Mesothelial cell of epicardium (in vitro differentiated cells): Measurements from ENCODE around the gene ZIC2. TPM values are rescaled to one million over a fixed set of nuclear protein-coding genes. Genes with fewer than 3 reads are reported as not detected.

Source experiments
- DNase-seq, 2 experiments: peaks; one replicate each; pipeline ENCODE4 v3.0.0; 2021; ENCODE audit warnings: low spot score in 2 of 2; ENCODE audit not compliant: unreplicated experiment in 2 of 2
- H3K27ac Mint-ChIP-seq: 2 replicates; pipeline ENCODE4 v1.8.0; 2021; ENCODE audit warnings: mixed read lengths
- H3K27me3 Mint-ChIP-seq: 2 replicates; pipeline ENCODE4 v1.8.0; 2021; ENCODE audit warnings: low read depth, mixed read lengths
- H3K36me3 Mint-ChIP-seq: 2 replicates; pipeline ENCODE4 v1.8.0; 2021; ENCODE audit warnings: mixed read lengths
- H3K4me1 Mint-ChIP-seq: 2 replicates; pipeline ENCODE4 v1.8.0; 2021; ENCODE audit warnings: mixed read lengths
- H3K4me3 Mint-ChIP-seq: 2 replicates; pipeline ENCODE4 v1.8.0; 2021; ENCODE audit warnings: mild to moderate bottlenecking, moderate library complexity, mixed read lengths
- H3K9me3 Mint-ChIP-seq: 2 replicates; pipeline ENCODE4 v1.8.0; 2021; ENCODE audit warnings: mixed read lengths
- CTCF ChIP-seq: fragments of 200-600 bp; sonication (generic); IDR thresholded peaks from one replicate; pipeline ENCODE4 v1.5.0; 2021; ENCODE audit warnings: antibody characterized with exemption; ENCODE audit not compliant: unreplicated experiment
- total RNA-seq: library from RNA; stranded (reverse); gene quantifications from 3 replicates; pipeline ENCODE4 v1.2.1, GENCODE V29; 2021

ZIC2 gene
- total RNA-seq, 1 donor from 2014 or later = not detected

- Mint-ChIP-seq H3K36me3 (no peaks in the 10 kb centered on the region), H3K4me3 (peak overlapping the region; percentile 67), H3K4me1 (peaks cover 19% of the 10 kb centered on the region), H3K9me3 (no peaks in the 10 kb centered on the region), H3K27me3 (peaks cover 96% of the 10 kb centered on the region), H3K27ac (no peak overlapping the region)
- no peak for DNase-seq
- no peak for TF ChIP-seq CTCF
Observed at GRCh38 chr13:99956473-99957349, 24.9 kb upstream of the ZIC2 start.

- Mint-ChIP-seq H3K27ac (no peak overlapping the region), H3K4me3 (no peak overlapping the region), H3K4me1 (peaks cover 19% of the 10 kb centered on the region), H3K36me3 (no peaks in the 10 kb centered on the region), H3K9me3 (no peaks in the 10 kb centered on the region), H3K27me3 (peaks cover 97% of the 10 kb centered on the region)
- no peak for TF ChIP-seq CTCF
- no peak for DNase-seq
Observed at GRCh38 chr13:99958406-99959126, 23.0 kb upstream of the ZIC2 start.

- no peak for DNase-seq
- Mint-ChIP-seq H3K4me3 (no peak overlapping the region), H3K4me1 (peaks cover 19% of the 10 kb centered on the region), H3K27me3 (peaks cover 97% of the 10 kb centered on the region), H3K27ac (no peak overlapping the region), H3K9me3 (no peaks in the 10 kb centered on the region), H3K36me3 (no peaks in the 10 kb centered on the region)
- TF ChIP-seq CTCF = no peak
Observed at GRCh38 chr13:99959127-99959539, 22.5 kb upstream of the ZIC2 start.

GRCh38 chr13:99959540-99960230, 21.9 kb upstream of the ZIC2 start:
- peaks cover 97% of the 10 kb centered on the region for H3K27me3 Mint-ChIP-seq
- H3K27ac Mint-ChIP-seq = no peak overlapping the region
- no peak for TF ChIP-seq CTCF

GRCh38 chr13:99960663-99961311, 20.8 kb upstream of the ZIC2 start:
- H3K9me3 Mint-ChIP-seq = no peaks in the 10 kb centered on the region
- DNase-seq = no peak
- H3K27me3 Mint-ChIP-seq = peaks cover 93% of the 10 kb centered on the region
- H3K36me3 Mint-ChIP-seq = no peaks in the 10 kb centered on the region
- no peak overlapping the region for H3K4me3 Mint-ChIP-seq
- no peak overlapping the region for H3K27ac Mint-ChIP-seq
- TF ChIP-seq CTCF = no peak
- peaks cover 19% of the 10 kb centered on the region for H3K4me1 Mint-ChIP-seq

More at GRCh38 chr13:99959540-99960230, 21.9 kb upstream of the ZIC2 start:
- DNase-seq = no peak
- Mint-ChIP-seq H3K4me1 (peaks cover 19% of the 10 kb centered on the region), H3K4me3 (no peak overlapping the region), H3K36me3 (no peaks in the 10 kb centered on the region), H3K9me3 (no peaks in the 10 kb centered on the region)
